HG02970 (cell line): ENCODE data around the gene PRKCE.

Source experiments
- ATAC-seq: cut with Tn5 transposase; IDR thresholded peaks from one replicate; pipeline ENCODE4 v1.9.1; 2021; ENCODE audit warnings: mild to moderate bottlenecking, moderate library complexity, moderate number of reproducible peaks; ENCODE audit not compliant: unreplicated experiment, low FRiP score

PRKCE gene

GRCh38 chr2:45746888-45747287 is 95.4 kb downstream of the PRKCE start:
- ATAC-seq = no peak

DNA sequence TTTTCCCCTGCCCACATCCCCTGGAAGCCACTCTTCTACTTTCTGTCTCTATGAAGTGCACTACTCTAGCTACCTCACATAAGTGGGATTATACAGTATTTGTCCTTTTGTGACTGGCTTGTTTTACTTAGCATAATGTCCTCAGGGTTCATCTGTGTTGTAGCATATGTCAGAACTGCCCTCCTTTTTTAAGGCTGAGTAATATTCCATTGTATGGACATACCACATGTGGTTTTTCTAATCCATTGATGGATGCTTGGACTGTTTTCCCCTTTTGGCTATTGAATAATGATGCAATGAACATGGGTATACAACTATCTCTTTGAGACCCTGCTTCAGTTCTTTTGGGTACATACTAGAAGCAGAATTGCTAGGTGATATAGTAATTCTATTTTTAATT is 95.9 kb downstream of the PRKCE start:
- no peak for ATAC-seq

DNA sequence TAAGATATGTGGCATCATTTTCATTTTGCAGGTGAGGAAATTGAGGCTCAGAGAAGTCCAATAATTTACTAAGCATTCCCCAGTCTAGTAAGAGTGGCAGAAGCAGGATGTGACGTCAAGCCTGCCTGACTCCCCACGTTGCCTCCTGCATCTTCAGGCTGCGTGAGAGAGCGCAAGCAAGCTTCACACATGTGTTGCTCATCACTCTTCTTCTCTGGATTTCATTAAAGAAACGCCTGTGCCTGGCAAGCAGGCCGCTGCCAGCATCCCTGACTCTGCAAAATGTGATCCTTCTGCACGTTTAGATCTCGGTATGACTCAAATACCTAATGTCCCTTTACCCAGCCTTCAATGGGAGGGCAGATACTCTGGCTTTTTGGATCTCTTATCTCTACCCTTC is 96.8 kb downstream of the PRKCE start:
- ATAC-seq = no peak

DNA sequence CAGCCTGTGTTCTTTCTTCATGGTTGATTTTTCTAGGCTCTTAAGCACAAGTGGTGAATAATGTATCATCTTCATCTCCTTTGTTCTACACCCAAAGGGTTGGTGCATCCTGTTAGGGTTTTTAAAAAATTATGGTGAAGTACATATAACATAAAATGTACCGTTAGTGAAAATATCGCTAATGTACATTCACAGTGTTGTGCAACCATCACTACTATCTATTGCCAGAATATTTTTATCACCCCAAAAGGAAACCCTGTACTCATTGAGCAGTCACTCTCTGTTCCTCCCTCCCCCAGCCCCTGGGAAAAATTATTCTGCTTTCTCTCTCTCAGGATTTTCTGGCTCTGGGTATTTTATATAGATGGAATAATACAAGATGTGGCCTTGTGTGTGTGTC is 98.5 kb downstream of the PRKCE start:
- ATAC-seq = no peak

GRCh38 chr2:45750484-45750883 is 99.0 kb downstream of the PRKCE start:
- no peak for ATAC-seq

GRCh38 chr2:45753381-45753780 is 101.9 kb downstream of the PRKCE start:
- no peak for ATAC-seq

DNA sequence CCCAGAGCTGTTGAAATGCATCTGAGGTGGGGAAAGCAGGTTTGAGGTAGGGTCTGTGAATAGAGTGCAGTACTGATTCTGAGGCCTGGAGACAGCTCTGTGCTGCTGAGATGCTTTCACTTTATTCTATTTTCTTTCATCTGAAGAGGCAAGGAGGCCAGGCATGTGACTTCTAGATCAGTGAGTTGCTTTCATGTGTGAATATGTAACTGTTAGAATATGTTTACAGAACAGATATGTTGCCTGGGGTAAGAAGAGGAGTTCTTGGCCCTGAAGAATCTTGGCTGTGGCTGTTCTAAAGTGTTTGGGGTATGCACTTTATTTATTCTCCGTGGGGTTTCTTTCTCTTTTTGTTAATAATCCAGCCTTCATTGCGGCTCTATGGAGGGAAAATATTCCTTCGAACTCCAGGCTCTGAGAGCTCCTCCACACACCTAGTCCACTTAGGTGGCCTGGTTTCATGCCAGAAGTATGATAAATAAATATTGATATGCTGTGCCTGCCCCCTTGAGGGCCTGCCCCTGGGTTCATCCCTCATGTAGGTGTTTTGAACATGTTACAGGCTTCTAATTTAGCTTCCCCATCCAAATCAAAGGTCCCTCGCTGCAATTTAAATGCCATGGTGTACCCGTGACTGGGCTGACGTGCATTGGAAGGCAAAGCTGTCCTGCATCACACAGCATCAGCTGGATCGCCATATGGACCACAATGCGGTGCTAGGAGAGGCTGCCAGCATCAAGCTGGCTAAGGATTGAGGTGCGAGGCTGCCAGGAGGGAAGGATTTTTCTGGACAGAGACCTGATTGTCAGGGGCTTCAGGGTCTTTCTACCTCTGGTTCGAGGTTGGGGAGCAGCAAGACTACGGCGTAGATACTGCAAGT is 102.9 kb downstream of the PRKCE start:
- no peak for ATAC-seq

DNA sequence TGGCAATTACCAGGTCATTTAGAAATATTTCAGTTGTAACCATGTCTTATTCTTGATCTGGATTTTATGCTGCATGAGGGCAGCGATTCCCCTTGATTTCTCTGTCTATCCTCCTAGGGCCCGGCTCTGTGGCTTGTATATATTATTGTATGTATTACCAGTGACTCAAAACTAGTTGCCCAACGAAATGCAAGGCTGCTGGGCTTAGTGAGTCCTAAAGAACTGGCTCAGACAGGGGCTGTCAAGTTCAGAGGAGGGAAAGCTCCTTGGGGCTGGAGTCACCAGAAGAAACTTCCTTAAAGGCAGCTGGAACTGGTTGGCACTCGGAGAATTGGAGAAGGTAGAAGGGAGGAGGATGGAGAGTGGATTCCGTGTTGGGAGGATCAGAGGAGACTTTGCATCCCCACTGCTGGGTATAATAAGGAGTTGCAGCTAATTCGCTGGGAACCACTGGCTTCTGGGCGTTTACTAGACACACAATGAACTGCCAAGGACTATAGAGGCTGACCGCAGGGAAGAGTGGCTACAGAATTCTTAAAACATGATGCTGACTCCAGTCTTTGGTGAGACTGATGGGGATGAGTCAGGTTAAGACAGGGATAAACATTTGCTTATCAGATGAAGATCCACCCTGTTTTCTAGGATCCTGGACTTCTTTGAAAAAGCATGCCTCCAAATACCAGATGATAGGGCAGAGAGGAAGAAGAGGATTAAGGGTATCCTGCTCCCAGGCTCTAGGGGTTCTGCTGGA is 104.3 kb downstream of the PRKCE start:
- no peak for ATAC-seq

GRCh38 chr2:45758018-45758417 is 106.5 kb downstream of the PRKCE start:
- ATAC-seq = no peak

DNA sequence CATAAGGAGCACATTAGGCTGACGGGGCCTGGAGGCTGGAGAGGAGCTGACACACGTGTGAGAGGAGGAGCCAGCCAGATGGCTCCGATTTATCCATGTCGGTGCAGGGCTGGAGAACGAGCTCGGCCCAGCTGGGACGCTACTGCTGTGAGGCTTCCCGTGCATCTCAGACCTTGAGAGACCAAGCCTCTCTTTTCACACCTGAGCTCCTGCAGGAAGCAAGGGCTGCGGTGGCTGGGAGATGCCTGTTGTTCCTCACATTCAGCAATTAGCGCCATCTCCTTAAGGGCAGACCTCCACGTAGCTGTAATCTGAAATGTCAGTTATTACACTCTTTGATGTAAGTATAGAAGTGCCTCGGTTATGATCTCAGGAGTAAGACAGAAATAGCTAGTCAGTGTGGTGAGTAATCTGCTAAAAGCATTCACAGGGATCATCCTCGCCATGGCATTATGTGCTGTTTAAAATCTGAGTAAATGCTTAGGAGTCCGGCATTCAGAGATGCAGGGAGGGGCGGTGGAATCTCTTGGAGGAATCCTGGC is 107.9 kb downstream of the PRKCE start:
- ATAC-seq = no peak

GRCh38 chr2:45761635-45762034 is 110.2 kb downstream of the PRKCE start:
- ATAC-seq = no peak

DNA sequence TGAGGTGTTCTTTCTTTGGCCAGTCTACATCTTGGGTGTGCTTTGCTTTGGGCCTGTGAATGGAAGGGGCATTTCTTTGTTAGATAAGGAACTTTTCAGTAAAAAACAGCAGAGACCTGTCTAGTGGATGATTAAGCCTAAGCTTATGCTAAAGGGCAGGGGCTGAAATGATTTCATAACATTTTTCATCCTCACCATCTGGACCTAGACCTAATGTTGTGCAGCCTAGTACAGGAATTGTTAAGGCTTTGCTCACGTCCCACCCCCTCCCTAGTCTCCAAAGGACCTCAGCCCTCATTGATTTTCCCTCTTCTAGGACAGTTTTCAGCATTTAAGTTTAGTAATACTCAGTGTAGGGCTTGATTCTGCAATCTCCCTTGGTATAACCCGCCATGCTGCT is 111.8 kb downstream of the PRKCE start:
- no peak for ATAC-seq

GRCh38 chr2:45763797-45764196 is 112.3 kb downstream of the PRKCE start:
- no peak for ATAC-seq

- ATAC-seq = no peak
These were observed 113.7 kb downstream of the PRKCE start for GRCh38 chr2:45765007-45765727.

- no peak for ATAC-seq
These were observed 114.3 kb downstream of the PRKCE start for GRCh38 chr2:45765728-45766254.

DNA sequence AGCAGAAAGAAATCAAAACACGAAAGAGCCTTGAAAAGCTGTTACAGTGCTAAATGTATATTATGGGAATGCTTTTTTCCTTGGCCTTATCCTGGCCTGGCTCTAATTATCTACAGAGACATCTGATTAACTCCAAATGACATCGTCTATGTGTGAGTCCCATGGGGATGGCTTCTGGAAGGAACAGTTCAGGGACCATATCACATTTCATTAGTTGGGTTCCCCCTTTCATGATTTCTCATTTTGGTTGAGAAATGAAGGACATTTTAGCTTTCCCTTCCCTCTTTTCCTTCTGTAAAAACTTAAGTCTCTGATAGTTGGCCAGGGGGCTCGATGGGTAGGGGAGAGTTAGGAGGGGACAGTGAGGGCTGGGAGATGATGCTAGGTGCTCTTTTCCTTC is 116.7 kb downstream of the PRKCE start:
- ATAC-seq = no peak

GRCh38 chr2:45769056-45769455 is 117.6 kb downstream of the PRKCE start:
- no peak for ATAC-seq

- no peak for ATAC-seq
These were observed 118.5 kb downstream of the PRKCE start for GRCh38 chr2:45769854-45770576.

GRCh38 chr2:45770811-45771210 is 119.3 kb downstream of the PRKCE start:
- ATAC-seq = no peak

GRCh38 chr2:45771261-45771660 is 119.8 kb downstream of the PRKCE start:
- ATAC-seq = no peak
